Stimulated activated CD4-positive, alpha-beta T cell treated with anti-CD3 and anti-CD28 coated beads, TNF-alpha, amount 100 ng/mL, for 4 hours (primary cell): ENCODE measurements around the gene CALD1.

ENCODE experiments used
- DNase-seq, 3 experiments: peaks; one replicate each; pipeline ENCODE4 v3.0.0-alpha.2; 2020; ENCODE audit warnings: low read depth in 3 of 3

CALD1 gene

DNA sequence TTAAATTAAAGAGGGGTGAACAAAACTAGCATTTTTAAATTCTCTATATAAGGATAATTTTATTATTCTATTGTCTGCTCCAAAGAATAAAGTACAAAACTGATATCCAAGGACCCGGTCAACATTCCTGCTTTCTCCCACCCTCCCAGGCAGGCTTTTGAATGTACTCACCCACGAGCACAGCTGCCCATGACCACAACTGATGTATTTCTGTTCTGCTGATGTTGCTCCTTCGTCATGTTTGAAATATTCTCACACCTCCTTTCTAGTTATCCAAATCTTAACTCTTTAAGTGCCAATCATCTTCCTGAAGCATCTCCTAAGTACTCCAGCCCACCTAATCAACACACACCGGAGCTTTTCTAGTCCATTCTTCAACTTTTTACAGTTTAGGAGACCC lies 46.7 kb downstream of the CALD1 start:
- DNase-seq = no peak

DNA sequence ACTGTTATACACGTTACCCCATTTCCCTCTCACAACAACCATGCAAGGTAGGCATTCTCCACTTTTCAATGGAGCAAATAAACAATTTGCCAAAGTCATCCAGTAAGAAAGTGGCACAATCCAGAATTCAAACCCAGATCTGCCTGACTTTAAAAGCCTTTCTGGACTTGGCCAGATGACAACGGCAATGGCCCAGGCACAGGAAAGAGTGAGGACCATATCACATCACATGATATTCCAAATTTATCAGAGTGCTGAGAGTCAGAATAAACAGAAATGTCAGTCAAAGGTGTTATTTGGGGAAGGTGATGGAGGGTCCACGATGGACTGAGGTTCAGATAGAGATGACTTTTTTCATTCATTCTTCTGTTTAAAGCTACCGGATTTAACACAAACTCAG lies 48.0 kb downstream of the CALD1 start:
- DNase-seq = no peak

DNA sequence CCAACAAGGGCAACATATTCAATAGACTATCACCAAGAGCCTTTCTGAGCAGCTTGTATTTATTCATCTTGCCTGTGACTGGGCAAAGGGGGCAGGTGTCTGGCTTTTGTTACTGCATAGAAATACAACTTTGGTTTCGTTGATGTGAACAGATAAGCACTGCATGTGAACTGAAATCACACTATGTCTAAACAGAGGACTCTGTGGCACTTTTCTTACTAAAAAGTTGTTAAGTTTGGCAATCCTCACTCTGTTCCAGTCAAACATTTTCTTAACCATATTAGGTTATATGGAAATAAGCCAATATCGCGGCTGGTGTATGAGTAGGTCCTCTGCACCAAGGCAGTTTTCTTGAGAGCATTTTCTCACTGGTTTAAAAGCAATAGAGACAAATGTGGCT lies 48.5 kb downstream of the CALD1 start:
- DNase-seq = no peak

DNA sequence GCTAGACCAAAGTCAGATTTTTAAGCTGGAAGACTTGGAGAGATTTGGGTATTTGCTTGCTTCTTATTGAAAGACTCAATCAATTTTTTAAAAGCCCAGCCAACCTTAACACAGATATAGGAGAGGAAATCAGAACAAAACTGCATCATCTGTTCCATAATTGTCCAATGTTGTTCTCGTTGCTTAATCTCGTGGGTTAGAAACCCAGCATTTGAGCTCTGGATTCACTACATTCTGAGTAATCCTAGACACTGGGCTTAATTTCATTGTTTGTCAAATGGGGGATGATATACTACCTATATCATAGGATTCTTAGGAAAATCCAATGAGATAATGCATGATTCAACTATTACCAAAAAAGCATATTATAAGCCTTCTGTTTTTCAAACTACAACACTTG lies 48.9 kb downstream of the CALD1 start:
- no peak for DNase-seq

DNA sequence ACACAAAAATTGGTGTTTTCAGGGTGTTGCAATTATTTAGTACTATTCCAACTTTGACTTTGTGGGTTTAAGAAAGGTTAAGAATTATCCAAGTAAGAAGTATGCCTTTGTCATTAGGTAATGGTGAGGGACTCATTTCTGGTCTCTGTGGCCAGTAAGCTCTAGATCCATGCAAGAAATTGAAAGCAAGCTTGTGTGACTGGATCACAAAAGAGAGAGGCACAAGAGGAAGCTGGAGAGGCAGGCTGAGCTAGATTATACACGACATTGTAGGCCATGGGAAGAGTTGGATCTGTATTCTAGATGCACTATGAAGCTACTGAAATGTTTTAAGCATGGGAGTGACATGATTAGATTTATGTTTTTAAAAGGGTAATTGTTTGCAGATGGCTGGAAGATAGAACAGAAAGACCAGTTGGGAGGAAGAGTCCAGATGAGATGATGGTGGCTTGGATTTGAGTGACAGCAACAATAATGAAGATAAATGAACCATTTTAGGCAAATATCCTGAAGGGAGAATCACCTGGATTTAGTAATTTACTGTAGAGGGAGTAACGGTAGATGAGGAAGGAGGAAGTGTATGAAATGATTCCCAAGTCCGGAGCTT lies 50.0 kb downstream of the CALD1 start:
- DNase-seq = no peak

DNA sequence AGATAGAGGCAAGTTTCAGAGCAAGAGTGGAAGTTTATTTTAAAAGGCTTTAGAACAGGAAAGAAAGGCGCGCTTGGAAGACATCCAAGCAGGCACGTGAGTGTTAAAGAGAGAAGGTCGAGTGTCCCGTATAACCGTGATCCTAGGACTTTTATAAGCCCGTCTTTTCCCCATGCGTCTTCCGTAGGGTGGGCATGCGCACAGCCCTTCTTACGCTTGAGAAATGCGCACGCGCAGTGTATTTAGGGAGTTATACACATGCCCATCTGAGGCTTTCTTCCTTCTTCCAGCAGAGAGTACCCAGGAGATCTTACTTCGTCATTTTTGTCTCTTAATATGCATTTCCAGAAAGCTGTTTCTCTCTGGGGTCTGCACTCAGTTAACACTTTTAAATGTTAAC lies 52.4 kb downstream of the CALD1 start:
- DNase-seq = no peak

DNA sequence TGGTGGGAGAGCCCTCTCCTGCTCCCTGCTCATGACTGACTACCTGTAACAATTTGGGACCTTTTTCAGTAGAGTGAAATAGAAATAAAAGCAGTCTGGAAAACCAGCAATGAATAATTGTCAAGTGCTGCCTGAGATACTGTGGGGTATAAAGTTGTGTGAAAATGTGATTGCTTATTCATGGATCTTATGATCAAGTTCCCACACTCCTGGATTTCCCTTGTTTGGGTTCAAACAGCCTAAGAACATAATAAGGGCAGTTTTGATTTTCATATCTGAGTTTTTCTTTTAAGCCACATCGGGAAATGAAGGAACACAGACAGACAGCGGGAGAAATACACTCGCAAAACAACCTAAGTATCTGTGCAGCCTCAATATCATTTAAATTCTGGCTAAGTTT lies 52.9 kb downstream of the CALD1 start:
- DNase-seq = no peak

DNA sequence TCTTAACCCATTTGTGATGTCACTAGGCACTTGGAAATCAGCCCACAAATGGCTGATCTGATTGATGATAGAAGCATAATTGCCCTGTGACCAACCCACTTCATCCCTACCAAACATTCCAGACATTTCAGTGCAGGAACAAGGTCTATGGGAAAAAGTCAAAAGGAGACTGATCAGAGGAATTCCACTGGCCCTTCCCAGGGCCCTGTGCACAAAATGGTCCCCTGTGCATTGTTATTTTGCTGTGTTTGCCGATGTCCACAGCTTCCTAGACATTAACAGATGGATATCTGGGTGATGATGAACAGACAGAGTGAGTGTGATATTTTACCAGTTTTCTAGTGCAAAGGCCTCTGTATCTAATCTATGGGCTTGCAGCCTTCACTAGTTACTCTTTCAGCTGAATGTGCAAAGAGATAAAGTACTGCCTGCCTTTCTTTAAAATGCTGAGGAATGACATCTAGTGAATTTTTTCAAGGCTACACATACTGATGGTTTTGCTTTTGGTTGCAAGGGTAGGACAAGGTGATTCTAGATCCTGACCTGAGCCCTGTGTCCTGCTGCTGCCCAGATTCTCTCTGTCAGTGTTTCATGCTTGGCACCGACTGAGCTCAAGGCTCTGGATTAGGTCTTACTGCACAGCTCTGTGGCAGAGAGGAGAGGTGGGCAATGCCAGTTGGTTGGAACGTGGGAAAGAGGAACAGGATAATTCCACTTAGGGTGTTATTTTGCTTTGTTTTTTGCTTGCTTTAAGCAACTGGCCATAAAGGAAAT lies 55.4 kb downstream of the CALD1 start:
- no peak for DNase-seq

DNA sequence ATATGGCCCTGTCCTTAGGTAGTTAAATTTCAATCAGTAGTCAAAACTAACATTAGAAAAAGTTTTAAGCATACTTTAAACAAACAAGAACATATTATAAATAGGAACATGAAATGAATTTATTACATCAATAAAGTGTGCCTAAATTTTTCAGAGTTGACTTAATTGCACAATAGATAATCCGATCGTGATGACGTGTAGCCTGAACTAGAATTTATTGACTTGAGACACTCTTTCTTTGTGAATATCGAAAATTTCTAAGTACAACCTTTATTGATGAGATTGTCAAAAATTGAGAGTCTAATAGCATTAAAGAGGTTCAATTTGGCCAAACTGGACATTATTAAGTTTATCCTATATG lies 56.0 kb downstream of the CALD1 start:
- no peak for DNase-seq

DNA sequence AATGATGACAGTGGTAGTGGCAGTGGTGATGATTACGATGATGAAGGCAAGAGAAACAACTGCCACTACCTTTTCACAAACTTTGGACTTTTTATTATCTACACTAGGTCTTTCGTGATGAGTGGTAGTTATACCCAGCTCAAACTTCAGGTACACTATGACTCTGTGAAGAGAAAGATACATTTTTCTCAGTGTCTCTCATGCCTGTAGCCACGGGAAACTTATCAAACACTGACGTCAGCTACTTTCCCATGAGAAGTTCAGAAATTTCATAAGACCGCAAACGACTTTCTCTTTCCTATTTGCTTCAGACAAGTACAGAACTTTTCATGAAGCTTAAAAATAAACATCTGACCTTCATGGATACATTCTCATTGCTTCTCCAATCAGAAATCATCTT lies 57.0 kb downstream of the CALD1 start:
- DNase-seq = no peak

DNA sequence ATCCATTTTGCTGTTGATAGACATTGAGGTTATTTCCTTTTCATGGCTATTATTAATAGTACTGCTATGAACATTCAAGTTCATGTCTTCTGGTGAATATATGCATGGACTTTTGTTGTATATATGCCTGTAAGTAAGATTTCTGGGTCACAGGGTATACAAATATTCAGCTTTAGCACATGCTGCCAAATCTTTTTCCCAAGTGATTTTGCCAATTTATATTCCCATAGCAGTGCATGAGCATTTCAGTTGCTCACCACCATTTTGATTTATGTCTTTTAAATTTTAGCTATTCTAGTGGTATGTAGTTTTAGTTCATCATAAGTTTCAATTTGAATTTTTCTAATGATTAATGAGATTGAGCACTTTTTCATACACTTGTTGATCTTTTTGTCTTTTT lies 59.9 kb downstream of the CALD1 start:
- no peak for DNase-seq

DNA sequence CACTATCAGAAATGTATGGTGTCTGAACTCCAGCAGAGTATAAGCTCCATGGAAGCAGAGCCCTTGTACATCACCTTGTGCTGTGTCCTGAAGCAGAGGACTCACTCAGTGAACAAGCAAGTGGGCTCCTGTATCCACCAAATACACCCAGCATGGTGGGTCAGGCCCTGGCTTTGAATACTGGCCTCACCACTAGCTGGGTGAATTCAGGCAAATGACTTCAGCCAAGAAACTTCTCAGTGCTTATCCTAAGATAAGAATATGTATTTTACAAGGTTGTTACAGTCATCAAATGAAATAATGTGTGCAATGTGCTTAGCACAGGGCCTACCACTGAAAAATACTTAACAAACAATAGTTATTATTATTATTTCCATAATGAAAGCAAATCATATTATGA lies 62.6 kb downstream of the CALD1 start:
- no peak for DNase-seq

DNA sequence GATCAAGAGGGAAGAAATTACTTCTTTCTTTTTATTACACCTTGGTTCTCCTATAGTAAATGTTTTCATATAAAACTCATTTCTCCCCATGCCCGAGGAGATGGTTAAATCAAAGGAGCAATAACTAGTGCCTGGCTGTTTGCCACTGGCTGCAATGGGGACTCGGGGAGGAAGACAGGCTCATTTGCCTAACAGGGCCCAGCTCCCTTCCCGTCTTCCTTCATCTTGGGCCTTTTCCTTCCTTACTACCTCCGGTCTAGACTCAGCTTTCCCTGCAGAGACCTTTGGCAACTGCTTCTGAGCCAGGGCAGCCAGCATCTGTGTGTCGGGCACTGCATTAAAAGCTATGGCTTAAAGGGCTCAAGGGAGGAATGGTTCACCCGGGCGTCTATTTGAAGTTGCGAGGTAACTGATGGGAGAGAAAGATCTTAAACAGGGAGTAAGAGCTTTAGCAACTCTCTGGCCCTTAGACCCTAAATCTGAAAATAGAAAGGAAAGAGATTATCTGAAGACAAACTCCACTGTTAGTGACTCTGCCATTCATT lies 63.5 kb downstream of the CALD1 start:
- DNase-seq = no peak

DNA sequence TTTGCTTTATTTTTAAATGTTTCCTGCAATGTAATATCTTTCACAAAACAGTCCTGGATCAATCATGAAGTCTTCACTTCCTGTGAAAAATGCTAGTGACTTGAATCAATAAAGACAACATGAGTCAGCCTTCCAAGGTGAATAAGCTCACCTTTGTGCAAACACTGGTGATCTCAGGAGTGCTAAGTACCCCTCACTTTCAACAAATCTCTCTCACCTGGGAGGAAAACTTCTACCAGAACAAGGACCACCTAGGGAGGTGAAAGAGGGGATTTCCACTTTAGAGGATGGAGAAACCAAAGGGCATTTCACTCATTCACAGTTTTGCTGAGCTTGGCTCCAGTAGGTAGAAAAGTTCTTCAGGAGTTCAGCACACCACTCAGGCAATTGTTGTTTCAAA lies 64.8 kb downstream of the CALD1 start:
- no peak for DNase-seq

DNA sequence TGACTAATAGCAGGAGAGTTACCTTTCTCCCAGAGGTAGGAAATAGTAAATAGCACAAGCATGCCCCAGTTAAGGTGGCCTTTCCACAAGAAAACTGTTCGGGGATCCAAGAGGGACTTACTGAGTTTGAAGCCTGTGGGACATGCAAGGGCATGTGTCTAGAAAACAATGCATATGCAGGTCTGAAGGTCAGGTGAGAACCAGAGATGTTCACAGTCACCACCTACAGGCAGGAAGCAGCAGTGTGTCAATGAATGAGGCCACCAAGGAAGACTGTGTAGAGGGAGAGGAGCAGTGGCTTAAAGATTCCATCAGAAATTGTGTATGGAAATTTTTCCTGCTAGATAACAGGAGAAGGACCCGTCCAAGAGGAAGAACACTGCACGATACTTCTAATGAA lies 66.0 kb downstream of the CALD1 start:
- no peak for DNase-seq

DNA sequence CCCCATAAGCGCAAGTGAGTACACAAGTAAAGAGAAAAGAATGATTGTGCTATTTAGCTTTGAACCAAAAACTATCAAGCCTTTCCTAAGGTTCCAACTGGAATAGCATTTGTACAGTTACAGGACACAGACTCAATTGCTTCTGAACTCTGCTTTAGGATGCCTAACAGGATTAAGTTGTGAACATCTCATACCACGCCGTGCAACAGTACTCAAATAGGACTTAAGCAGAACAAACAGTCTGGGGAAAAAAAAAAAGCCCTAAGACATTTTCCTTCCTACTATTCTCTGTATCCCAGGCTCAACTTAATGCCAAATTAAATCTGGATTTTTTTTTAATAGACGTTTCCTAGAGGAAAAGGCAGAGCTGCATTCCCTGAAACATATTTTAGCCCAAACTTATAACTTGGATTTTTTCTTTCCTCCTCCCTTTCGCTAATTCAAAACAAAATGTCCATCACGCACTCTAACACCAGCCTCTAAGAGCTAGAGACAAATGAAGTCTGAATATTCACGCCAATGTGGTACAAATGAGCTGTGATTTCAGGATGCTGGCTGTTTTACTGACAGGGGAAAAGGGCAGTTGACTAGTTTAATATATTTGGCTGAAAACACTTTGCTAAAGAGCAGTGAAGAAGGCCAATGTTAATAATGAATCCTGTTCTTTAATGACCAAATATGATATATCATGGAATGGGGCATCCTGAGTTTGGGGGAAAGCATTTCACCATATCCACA lies 68.6 kb downstream of the CALD1 start:
- no peak for DNase-seq

DNA sequence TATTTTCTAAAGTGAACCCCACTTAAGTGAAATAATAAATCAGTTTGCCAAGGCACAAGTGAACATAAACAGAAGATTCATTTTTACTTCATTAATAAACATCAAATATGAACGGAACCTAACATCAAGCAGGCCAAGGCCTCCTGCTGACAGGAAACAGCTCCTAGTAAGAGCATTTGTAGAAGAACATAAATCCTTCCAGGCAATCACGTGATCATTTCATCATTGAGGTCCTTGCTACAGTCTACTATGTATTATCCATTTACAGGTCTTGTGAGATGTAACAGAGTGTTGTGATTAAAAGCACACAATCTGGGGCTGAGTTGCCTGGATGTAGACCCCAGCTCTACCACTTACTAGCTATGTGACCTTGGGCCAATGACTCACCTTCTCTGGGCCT lies 70.6 kb downstream of the CALD1 start:
- DNase-seq = no peak

DNA sequence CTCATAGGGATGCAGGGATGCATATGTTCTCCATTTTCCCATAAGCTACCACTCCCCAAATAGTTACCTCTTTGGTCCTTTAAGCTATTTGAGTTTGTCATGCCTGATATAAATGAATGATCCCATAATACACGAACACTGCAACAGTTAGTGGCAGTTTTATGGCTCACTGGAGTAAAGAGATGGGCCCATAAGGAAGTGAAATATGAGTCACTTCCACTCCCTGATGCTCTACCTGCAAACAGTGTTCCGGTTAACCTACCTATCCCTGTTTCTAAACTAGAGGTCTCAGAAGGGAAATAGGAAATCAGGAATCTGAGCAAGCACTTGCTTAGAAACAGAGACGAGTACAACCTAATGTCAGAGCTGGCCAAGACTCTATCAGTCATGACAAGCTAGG lies 71.7 kb downstream of the CALD1 start:
- no peak for DNase-seq

DNA sequence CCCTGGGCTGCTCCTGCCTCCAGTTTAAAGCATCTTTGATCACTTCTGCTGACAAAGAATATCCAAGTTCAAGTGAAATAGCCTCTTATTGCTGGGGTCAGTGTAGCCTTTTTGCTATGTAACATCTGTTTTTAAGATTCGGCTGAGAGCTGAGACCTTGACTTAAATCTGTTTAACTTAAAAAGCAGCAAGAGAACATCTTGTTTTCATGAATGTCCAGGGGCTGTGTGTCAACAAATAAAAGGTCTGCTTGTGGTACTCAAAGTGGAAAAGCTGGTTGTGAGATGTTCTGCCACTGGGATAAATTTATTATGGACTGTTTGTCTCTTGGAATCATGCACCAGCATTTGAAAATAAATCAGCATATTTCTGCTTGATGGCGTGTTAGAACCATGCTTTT lies 73.2 kb downstream of the CALD1 start:
- DNase-seq = no peak

DNA sequence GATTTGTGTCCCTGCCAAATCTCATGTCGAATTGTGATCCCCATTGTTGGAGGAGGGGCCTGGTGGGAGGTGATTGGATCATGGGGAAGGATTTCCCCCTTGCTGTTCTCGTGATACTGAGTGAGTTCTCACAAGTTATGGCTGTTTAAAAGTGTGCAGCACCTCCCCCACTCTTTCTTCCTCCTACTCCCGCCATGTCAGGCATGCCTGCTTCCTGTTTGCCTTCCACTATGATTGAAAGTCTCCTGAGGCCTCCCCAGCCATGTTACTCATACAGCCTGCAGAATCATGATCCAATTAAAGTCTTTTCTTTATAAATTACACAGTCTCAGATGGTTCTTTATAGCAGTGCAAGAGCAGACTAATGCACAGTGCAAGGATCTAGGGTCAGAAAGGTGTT lies 75.4 kb downstream of the CALD1 start:
- no peak for DNase-seq

DNA sequence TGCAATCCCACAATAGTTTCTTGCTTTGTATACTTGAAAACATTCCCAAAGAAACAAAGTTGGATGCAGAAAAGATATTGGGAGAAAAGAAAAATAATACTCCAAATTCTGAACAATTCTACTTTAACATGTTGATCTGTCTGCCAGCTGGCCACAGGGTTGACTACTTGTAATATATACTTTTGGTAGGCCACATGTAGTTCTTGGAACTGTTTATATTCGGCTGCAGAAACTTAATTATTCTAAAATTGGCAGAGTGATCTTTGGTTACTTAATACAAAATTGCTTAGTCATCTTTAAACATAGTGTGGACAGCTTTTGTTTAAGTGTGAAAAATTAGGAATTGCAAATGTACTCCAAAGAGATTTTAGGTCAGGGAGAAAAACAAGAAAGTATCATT lies 76.0 kb downstream of the CALD1 start:
- no peak for DNase-seq

DNA sequence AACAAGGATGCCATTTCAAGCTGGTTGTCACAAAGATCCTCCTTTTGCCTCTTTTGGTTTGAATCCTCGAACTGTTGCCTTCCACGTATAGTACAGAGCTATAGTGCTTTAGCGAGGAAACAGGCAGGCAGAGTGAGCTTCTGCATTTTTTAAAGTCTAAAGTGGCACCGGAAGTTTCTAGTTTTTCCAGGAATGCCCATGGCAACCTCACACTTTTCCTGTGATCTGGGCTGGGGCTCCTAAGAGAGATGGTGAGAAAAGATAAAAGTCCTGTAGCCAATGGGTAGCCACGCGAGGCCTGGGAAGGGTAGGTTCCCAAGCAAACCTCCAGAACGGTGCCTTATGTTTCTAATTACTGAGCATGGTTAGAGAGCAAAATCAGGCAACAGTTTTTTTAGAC lies 76.7 kb downstream of the CALD1 start:
- DNase-seq = no peak

DNA sequence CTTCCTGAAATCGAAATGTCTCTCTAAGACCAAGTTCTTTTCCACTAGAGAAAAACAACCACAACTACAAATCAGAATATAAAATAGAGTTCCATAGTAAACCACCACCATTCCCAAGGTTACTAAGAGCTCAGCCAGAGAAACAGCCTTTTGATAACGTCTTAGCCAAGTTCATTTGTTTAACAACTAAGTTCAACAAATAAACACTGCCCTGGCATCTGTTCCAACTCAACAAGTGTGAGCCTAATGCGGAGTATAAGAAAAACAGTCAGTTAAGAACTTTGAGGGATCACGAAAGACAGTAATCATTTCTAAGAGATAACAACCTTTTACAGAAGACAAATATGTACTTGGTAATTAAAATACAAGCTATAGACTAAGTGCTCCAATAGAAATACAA lies 77.3 kb downstream of the CALD1 start:
- DNase-seq = no peak
